A549 treated with GW870086 at 1 μM for 4 hours (cell line): ENCODE results near the gene POTEE. TPM values are rescaled to one million over a fixed set of nuclear protein-coding genes. Genes with fewer than 3 reads are reported as not detected.

ENCODE experiments used
- total RNA-seq: library from RNA; stranded (reverse); fragments of 200-300 nt; extraction: Qiagen RNA extraction; gene quantifications from 5 replicates; pipeline ENCODE4 v1.2.3, GENCODE V29; 2022; ENCODE audit warnings: low read depth

Gene POTEE
- 0.05 to 0.07 TPM (median 0.05 TPM) in 4 of 5 replicates, not detected in the other for total RNA-seq

GRCh38 chr2:131209030-131209772 is at the start of gene POTEE:
Gene POTEE, plus strand, starts transcription at chr2:131209536. Its CDS starts 8,867 bp downstream, at chr2:131218403.

Other genes starting within 250 kb of the POTEE start
- 70.0 to 94.3 TPM (median 87.6 TPM) in 5 replicates for gene FAM168B, start 116.1 kb upstream of the POTEE start, total RNA-seq
- 76.8 to 94.0 TPM (median 87.1 TPM) in 5 replicates for gene PLEKHB2, start 104.2 kb upstream of the POTEE start, total RNA-seq
- 0.05 TPM in 1 of 5 replicates, not detected in the others for gene RAB6D, start 154.6 kb downstream of the POTEE start, total RNA-seq